NCI-H2227 (cell line): ENCODE measurements around the gene PARP6.

ENCODE experiments used
- DNase-seq: peaks from one replicate; lab custom pipeline; 2025; ENCODE audit not compliant: unreplicated experiment; lab: John Stamatoyannopoulos, UW

The PARP6 gene, protein sequence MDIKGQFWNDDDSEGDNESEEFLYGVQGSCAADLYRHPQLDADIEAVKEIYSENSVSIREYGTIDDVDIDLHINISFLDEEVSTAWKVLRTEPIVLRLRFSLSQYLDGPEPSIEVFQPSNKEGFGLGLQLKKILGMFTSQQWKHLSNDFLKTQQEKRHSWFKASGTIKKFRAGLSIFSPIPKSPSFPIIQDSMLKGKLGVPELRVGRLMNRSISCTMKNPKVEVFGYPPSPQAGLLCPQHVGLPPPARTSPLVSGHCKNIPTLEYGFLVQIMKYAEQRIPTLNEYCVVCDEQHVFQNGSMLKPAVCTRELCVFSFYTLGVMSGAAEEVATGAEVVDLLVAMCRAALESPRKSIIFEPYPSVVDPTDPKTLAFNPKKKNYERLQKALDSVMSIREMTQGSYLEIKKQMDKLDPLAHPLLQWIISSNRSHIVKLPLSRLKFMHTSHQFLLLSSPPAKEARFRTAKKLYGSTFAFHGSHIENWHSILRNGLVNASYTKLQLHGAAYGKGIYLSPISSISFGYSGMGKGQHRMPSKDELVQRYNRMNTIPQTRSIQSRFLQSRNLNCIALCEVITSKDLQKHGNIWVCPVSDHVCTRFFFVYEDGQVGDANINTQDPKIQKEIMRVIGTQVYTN

DNA sequence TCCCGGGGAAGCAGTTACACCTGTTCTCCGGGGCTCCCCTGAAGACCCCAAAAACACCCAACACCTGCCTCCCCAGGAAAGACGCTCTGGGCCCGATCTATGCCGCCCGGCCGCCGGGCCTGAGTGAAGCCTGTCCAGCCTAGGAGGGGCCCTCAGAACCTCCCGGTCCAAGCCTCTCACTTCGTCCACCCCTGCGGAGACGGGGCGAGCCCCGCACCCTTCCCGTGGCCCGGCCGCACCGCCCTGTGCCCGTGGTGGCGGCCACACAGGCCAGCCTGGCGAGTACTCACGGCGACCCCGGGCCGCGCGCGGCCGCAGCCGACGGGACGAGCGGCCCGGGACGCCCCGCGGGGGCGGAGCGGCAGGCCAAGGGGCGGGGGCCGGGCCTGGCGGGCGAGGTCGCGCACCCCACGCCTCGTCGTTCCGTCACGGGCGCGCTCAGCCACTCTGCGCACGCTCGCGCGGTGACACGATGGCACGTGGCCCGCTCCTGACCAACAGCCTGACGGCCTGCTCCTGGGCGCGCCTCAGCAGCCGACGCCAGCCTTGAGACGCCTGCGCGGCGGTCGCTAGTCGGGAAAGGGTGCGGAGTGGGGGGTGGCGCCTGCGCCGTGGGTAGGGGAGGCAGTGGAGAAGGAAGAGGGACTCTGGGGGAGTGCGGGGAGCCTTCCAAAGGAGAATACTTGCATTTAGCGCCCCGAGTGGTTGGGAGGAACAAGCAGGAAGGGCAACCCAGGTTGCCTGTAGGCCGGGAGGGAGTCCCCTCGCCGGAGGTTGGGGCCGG is at the start of gene PARP6:
Gene PARP6, minus strand, starts transcription at position 342 of the 784 bp plus-strand sequence. CDS start 5,077 bp downstream, outside the sequence.
- DNase-seq = peak; percentile 96

DNA sequence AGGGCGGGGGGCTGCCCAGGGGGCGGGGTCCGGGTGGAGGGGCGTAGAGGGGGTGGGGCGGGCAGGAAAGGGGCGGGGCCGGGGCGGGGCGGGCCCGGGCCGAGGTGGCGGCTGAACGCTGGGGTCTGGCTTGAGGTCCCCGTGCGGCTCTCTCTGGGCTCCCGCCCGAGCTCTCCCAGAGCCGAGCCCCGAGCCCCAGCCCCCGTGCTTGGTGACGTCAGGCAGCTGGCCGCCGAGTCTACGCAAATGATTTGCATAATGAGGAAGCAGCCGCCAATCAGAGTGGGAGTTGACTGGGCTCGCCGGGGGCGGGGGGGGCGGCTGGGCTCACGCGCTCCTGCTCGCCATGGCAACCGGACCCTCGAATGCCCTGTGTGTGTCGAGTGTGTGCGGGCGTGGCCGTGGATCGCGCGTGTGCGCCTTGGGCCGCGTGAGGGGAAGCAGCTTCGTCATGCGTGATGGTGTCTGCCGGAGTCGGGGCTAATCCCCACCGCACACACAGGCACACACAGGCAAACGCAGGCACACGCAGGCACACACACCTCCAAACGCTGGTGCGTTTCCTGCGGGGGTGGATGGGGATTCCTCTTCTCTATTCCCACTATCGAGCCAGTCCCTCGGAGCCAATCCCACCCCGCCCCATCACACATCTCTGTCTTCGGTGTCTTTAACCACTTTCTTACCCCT is 47.8 kb upstream of the PARP6 start, which contains the start of gene CELF6:
Gene CELF6, minus strand, starts transcription at position 173 of the 687 bp plus-strand sequence. CDS start 283 bp downstream, outside the sequence.
- DNase-seq = peak; percentile 95

DNA sequence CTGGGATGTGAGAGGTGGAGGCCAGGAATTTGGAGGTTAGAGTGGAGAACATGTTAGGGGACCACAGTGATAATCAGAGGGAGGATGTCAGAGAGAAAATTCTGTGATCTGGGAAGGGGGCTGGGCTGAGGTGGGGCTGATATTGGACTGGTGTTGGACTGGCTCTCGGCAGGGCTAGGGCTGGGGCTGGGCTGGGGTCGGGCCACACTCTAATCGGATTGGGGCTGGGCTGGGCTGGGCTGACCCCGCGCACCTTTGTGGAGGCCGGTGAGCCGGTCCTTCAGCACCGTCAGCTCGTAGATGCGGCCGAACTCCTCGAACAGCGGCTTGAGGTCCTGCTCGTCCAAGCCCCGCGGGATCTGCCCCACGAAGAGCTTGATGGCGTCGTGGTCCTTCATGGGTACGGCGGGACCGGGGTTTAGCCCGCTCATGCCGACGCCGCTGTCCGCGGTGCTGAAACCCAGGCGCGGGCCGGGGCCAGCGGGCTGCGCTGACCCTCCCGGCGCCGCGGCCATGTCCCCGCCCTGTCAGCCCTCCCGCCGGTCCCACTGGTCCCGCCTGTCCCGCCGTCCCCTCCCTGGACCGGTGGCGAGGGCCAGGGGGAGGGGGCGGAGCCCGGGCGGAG is 47.1 kb upstream of the PARP6 start:
- DNase-seq = no peak

DNA sequence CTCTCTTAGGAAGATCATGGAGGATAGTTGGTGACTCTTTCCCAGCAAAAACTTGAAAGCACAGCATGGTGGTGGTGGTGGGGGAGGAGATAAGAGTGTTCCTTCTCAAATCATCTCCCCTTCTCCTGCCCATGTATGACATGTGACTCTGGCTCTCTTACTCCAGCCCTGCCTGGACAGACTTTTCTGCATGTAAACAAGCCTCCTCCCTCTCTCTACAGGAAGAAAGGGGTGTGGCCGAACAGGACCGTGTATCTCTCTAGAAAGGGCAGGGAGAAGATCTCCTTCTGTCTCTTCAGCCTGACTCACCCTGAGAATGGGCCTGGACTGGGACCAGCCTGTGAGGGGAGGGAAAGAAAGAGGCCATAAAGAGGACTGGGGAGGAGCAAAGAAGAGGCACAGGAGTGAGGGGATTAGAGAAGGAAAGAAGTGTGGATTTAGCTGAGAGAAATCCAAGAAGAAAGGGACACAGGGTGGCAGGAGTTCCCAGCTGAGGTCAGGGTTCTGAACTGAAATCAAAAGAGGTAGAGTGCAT is 46.1 kb upstream of the PARP6 start:
- peak; percentile 11 for DNase-seq

DNA sequence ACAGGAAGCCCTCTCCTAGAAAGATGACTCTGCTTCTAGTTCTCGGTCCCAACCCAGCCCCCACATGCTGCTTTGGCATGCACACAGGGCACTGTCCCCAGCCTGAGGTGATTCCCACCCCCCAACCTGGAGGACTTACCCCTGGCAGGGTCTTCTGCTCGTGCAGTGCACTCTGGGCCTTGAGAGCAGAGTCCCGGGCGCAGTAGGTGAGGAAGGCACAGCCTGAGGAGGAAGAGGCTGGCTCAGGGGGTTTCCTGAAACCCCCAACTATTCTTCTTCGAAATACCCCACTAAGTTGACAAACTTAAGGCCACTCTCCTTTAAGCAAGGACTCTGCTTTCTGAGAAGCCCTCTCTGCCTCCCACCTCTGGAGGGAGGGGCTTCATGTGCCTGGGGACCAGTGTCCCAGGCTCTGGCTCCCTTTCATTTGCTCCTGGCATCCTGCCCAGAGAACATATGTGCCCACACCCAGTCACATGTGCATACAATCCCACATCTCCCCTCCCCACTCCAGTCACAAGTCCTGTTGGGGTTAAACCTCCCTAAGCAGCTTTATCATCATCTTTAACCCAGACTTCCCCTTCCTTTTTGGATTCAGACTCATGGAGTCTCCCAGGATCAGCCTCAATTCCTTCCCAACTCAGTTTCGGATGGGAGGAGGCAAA is 43.5 kb upstream of the PARP6 start:
- DNase-seq = peak; percentile 71

DNA sequence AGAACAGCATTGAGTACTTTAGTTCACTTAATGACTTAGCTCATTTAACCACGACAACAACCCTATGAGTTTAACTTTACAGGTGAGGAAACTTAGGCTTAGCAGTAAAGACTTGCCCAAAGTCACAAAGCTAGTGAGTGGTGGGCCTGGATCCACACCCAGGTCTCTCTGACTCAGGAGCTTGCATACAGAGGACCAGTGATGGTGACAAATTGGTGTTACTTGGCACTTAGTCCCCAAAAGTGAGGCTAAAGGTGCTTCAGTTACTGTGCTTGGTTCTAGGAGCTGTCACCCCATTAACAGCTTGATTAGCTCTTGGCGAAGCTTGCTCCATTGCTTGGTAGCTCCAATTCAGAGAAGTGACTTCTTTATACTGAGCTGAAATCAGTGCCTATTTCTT is 41.5 kb upstream of the PARP6 start:
- no peak for DNase-seq

DNA sequence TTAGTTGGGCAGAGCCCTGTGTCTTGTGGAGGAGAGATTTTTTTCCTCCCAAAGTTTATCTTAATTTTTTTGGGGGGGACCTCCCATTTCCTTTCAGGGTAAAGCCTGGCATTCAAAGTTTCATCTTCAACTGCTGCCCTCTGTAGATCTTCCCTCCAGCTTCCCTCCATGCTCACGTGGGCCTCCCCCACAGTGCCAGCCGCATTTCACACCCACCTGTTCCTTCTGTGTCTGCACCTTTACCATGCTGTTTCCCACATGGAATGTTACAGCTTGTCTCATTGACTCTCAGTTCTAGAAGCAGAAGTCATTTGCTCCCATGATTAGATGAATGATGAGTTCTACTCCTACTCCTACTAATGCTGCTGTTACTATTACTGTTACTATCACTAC is 41.1 kb upstream of the PARP6 start:
- no peak for DNase-seq

DNA sequence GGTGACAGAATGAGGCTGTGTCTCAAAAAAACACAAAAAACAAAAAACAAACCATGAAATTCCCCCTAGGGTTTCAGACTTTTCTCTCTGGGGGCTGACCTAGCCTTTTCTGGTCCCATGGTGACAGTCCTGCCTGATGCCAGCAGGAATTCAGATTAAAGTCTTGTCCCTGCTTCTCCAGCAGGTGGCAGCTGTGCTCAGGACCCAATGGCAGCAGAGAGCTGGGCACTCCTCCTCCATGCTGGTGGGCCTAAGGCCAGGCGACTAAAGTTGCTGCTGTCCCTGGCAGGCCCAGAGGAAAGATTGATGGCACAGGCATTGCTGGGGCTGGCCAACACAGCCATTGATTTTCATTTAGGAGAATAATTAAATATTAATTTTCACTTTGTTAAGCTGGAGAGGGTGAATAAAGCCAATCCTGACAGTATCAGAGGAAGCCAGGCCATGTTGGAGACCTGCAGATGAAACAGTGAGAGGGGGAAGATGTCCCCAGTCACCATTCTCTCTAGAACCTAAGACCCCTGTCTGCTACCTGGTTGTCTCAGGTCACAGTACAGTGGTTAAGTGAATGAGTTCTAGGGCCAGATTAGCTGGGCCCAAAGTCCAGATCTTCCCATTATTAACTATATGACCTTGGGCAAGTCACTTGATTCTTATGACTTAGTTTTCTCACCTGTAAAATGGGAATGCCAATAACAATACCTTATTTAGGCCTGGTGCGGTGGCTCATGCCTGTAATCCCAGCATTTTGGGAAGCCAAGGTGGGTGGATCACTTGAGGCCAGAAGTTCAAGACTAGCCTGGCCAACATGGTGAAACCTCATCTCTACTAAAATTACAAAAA is 40.5 kb upstream of the PARP6 start:
- DNase-seq = peak; percentile 76

DNA sequence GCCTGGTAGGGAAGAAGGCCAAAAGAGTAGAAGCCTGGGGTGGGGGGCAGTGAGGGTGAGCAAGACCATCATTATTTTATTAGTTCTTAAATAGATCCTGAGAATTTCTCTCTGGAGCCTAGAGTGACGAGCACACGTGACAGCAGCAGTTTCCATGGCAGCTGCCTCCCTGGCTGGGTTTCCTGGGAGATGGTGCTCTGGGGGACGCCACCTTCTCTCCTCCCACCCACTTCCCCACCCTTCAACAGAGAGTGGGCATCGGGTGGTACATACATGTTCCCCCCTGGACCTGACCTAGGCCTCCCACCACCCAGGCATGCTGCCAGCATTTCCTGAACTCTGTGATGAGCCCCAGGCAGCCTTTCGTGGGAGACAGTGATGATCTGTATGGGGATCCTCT is 34.7 kb upstream of the PARP6 start:
- DNase-seq = peak; percentile 14

DNA sequence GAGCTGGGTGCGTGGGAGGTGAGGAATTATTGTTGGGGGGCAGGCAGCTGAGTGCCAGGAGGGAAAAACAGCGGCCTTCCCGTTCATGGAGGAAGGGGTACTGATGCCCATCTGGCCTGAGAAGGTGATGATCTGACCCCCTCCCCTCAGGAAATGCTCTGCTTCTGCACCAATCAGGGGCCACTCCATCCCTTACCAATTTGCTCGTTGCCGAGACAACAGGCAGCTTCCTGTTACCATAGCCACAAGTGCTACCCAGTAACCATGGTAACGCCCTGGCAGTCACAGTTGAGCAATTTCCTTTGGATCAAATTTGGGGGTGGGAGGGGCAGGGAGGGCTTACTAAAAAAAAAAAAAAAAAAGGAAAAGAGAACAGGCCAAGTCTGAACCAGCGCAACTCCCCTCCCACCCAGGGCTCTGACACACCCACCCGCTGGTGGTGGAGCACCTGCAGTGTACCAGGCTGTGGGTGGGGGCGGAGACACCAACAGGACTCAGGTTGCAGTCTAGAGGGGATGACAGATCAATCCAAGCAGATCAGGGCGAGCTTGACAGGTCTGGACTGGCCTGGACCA is 33.9 kb upstream of the PARP6 start:
- peak; percentile 86 for DNase-seq

DNA sequence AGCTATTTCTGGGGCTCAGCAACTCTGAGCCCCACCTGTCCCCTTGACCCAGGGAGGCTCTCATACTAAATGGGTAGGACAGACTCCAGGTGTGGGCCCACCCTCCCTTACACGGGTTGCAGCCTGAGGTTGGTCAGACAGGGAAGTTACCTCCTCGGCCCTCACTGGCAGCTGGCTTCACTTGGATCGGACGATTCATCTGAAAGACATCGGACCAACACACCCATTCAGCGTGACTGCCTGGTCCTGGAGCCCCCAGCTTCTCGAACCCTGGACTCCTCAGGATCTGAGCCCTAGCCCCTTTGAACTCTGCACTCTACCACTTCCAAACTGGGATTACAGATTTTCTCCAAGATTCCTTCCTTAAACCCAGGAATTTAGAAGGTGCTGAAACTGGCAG is 32.2 kb upstream of the PARP6 start:
- DNase-seq = no peak

DNA sequence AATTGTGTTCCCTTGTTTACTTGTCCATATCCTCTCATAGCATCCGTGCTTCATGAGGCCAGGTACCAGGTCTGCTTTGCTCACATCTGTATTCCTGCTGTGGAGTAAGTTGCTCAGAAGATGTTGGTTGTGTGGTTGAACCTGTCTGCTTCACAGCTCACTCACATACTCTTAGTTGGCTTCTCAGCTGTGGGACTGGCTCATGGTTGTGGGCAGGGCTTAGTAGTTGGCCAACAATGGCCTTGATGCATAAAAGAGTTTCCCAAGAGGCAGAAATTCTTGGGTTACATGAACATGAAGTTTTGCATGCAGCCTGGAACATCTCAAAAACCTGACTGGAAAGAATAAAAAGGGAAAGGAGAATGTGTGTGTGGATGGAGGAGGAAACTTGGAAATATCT is 30.6 kb upstream of the PARP6 start:
- no peak for DNase-seq

DNA sequence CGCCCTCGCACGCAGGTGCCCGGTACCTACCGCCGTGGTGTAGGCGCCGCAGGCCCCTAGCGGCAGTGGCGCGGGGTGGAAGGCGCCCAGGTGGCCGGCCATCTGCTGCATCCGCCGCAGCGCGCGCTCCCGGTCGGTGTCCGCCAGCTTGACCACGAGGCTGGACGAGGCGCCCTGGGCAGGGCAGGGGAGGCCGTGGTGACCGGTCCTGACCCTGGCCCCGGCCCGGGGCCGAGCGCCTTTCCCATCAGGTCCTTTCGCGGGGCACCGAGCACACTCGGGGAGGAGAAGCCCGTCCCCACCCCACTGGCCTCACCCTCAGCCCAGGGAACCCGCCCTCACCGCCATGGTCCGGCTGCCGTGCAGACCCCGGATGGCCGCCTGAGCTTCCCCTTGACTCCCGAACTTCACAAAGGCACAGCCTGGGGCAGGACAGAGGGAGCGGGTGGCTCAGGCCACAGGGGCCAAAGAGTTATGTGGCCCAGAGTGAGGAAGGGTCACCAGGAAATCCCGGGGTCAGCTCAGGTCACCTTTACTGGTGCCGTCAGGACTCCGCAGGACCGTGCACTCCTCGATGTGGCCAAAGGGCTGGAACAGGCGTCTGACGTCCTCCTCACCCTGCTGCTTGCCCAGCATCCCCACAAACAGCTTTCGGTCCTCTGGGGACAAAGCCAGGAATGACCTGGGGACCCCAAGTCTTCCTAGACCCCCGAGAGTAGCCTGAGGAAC is 17.4 kb upstream of the PARP6 start:
- no peak for DNase-seq

DNA sequence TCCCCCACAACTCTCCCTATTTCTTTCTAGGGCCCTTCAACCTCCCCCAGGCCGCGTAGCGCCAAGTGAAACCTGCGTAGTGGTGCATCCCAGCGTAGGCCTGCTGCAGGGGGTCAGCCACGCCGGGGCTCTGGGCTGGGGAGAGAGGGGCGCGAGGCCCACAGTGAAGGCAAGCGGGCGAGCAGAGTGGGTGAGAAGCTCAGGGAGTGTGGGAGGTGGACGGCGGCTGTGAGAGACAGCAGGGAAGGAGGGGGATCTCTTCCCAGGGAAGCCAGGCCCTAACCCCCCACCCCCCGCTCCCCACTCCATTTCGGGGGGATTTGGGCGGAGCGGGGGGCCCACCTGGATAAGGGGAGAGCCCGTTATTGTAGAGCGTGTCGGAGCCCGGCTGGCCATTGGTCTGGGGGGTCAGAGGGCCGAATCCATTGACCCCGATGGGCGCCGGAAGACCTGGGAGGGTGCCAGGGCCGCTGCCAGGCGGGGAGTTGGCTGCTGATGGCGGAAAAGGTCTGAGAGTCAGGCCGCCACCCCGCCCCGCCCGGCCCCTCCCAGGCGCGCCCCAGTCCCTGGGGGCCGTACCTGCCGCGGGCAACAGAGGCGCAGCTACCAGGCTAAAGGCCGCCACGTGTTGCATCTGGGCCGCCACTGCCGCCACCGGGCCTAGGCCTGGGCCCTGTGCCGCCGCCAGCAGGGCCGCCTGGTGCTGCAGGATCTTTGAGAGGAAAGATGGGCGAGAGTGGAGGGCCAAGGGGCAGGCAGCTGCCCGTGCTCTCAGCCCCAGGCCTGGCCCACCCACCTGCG is 16.6 kb upstream of the PARP6 start:
- DNase-seq = no peak

DNA sequence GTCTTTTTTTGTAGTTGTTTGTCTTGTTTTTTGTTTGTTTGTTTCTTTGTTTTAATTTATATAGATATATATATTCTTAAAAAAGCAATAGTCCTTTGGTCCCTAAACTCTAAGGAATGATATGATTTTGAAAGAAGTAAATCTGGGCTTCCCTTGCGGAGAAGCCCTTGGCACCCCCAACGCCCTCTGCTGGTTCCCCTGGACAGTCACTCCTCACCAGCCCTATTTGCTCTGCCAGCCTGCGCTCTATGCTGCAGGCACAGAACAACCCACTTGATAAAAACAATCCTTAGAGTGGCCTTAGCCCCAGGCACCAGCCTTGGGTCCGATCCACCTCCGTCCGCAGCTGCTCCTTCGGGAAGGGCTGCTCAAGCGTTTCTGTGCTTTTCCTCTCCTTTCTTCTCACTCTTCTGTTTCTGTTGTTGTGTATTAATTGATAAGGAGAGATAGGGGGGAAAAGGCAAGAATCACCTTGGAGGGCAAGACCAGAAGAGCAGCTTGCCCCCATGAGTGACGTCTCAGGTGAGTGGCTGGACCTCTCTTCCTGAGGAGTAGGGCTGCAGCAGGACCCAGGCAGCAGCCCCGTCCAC is 13.7 kb upstream of the PARP6 start:
- no peak for DNase-seq

DNA sequence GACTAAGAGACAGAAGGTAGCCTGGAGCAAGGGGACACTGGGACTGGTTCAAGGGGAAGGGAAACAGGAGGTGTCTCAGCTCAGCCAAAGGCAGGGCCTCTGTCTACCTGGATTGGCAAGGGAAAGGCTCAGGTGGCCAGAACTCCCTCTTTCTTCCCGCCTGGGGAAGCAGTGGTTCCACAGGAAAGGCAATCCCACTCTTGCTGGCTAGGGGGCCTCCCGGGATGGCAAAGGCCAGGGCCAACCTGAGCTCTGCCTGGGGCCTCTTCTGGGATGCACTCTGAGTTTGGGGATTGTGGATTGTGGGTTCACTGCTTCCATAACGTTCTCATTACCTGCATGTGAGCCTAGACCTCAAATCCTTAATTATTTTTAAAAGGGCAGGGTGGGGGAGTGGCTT is 13.0 kb upstream of the PARP6 start:
- no peak for DNase-seq

DNA sequence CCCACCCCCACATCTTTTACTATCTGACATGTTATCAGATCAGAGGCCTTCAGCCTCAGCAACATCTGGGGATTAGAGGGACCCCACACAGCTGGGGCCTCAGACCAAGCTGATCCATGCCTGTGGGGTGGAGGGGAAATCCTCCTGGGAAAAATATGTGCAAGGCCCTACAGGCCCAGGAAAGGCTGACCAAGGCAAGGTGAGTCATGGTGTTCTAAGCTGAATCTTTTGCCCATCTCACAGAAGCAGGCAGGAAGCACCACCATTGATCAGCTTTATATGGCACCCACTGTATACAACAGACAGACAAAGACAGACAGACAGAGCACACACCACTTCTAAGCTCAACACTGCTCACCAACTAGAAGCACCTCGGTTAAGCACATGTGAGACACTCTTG is 12.4 kb upstream of the PARP6 start:
- DNase-seq = no peak
